RPMI8226 (cell line): Measurements from ENCODE around the gene LARGE1.

Source experiments
- DNase-seq: peaks from one replicate; pipeline ENCODE4 v3.0.0-alpha.2; 2015

The LARGE1 gene

GRCh38 chr22:33544707-33545106, 375.6 kb downstream of the LARGE1 start:
- DNase-seq: no peak

- DNase-seq: no peak
These were observed 377.6 kb downstream of the LARGE1 start for GRCh38 chr22:33542722-33543121.

GRCh38 chr22:33542153-33542552, 378.1 kb downstream of the LARGE1 start:
- DNase-seq: no peak

- DNase-seq: no peak
These were observed 380.1 kb downstream of the LARGE1 start for GRCh38 chr22:33539902-33540751.

GRCh38 chr22:33539202-33539901, 380.9 kb downstream of the LARGE1 start:
- no peak for DNase-seq

- DNase-seq: no peak
These were observed 381.9 kb downstream of the LARGE1 start for GRCh38 chr22:33538277-33538885.

- no peak for DNase-seq
These were observed 383.2 kb downstream of the LARGE1 start for GRCh38 chr22:33537059-33537458.

GRCh38 chr22:33535937-33536875, 384.1 kb downstream of the LARGE1 start:
- DNase-seq: no peak

GRCh38 chr22:33529424-33530113, 390.7 kb downstream of the LARGE1 start:
- no peak for DNase-seq

- no peak for DNase-seq
These were observed 392.1 kb downstream of the LARGE1 start for GRCh38 chr22:33528183-33528582.

- no peak for DNase-seq
These were observed 393.7 kb downstream of the LARGE1 start for GRCh38 chr22:33526434-33527107.

- DNase-seq: no peak
These were observed 395.6 kb downstream of the LARGE1 start for GRCh38 chr22:33524511-33525260.

- no peak for DNase-seq
These were observed 398.2 kb downstream of the LARGE1 start for GRCh38 chr22:33521879-33522665.

GRCh38 chr22:33520904-33521780, 399.1 kb downstream of the LARGE1 start:
- no peak for DNase-seq

- no peak for DNase-seq
These were observed 400.0 kb downstream of the LARGE1 start for GRCh38 chr22:33519974-33520903.

- peak; percentile 56 for DNase-seq
These were observed 401.0 kb downstream of the LARGE1 start for GRCh38 chr22:33519071-33519973.
